HCT116 (cell line): ENCODE results near the gene USP24.

Experiments used
- CBX3 ChIP-seq: IDR thresholded peaks from 2 replicates; pipeline ENCODE4 v1.6.1; 2012; ENCODE audit warnings: low read depth
- CTCF ChIP-seq, 3 experiments: fragments of 200-600 bp in 1 of 3; sonication (generic) in 1 of 3; IDR thresholded peaks in 2 of 3; conservative IDR thresholded peaks in 1 of 3; 2 replicates each; pipeline ENCODE4 v1.5.1; 2012 to 2017; ENCODE audit warnings: low read depth in 2 of 3, low read length in 2 of 3, antibody characterized with exemption in 1 of 3, borderline replicate concordance in 1 of 3, control low read depth in 1 of 3, mild to moderate bottlenecking in 1 of 3, mixed read lengths in 1 of 3, mixed run types in 1 of 3, moderate library complexity in 1 of 3; ENCODE audit not compliant: insufficient read depth in 1 of 3
- ELF1 ChIP-seq: IDR thresholded peaks from 2 replicates; pipeline ENCODE4 v1.6.1; 2012; ENCODE audit warnings: low read depth, borderline replicate concordance
- EZH2 ChIP-seq: fragments of 200-600 bp; sonication (generic); IDR thresholded peaks from 2 replicates; pipeline ENCODE4 v1.6.1; 2017; ENCODE audit warnings: antibody characterized with exemption, mixed run types
- EZH2phosphoT487 ChIP-seq: fragments of 200-600 bp; IDR thresholded peaks from 2 replicates; pipeline ENCODE4 v1.6.1; 2018; ENCODE audit warnings: antibody characterized with exemption, borderline replicate concordance
- MAX ChIP-seq: IDR thresholded peaks from 2 replicates; pipeline ENCODE4 v1.6.1; 2012
- POLR2A ChIP-seq: IDR thresholded peaks from 2 replicates; pipeline ENCODE4 v1.7.0; 2011; ENCODE audit warnings: borderline replicate concordance; ENCODE audit not compliant: insufficient read depth, insufficient read length; ENCODE audit errors: extremely low read depth
- POLR2AphosphoS5 ChIP-seq: IDR thresholded peaks from 2 replicates; pipeline ENCODE4 v1.6.1; 2011; ENCODE audit warnings: mild to moderate bottlenecking, low read depth, low read length, moderate library complexity
- RAD21 ChIP-seq: IDR thresholded peaks from 2 replicates; pipeline ENCODE4 v1.6.1; 2012; ENCODE audit warnings: low read depth, mild to moderate bottlenecking
- REST ChIP-seq: IDR thresholded peaks from 2 replicates; pipeline ENCODE4 v1.6.1; 2012; ENCODE audit warnings: low read depth
- SIN3A ChIP-seq: IDR thresholded peaks from 2 replicates; pipeline ENCODE4 v1.6.1; 2012; ENCODE audit warnings: low read depth
- SP1 ChIP-seq: IDR thresholded peaks from 2 replicates; pipeline ENCODE4 v1.6.1; 2012; ENCODE audit warnings: low read depth
- YY1 ChIP-seq: IDR thresholded peaks from 2 replicates; pipeline ENCODE4 v1.6.1; 2011; ENCODE audit warnings: low read length, low read depth, moderate library complexity, mild to moderate bottlenecking; ENCODE audit not compliant: insufficient replicate concordance; ENCODE audit errors: extremely low read depth
- ZFX ChIP-seq: fragments of 450-650 bp; IDR thresholded peaks from 2 replicates; pipeline ENCODE4 v1.6.1; 2017

- TF ChIP-seq POLR2AphosphoS5, result no peak
- no peak for TF ChIP-seq EZH2
- no peak for TF ChIP-seq YY1
- TF ChIP-seq CTCF (IDR thresholded peaks at IDR 0.05 in 2 of 3, conservative IDR thresholded peaks at IDR 0.05 in 1 of 3; ENCODE audit: borderline replicate concordance in 1 of 3, insufficient read depth in 1 of 3, low read depth in 2 of 3, low read length in 2 of 3), result no peak
- TF ChIP-seq MAX, result no peak
- no peak for TF ChIP-seq SIN3A
- no peak for TF ChIP-seq POLR2A
- TF ChIP-seq EZH2phosphoT487, result no peak
- TF ChIP-seq ELF1, result no peak
- TF ChIP-seq REST, result no peak
- TF ChIP-seq ZFX, result no peak
- no peak for TF ChIP-seq RAD21
- TF ChIP-seq CBX3, result no peak
- TF ChIP-seq SP1, result no peak
Observed at GRCh38 chr1:55210990-55211801, 4.0 kb downstream of the USP24 start.
